TTC549 (cell line): Measurements from ENCODE around the gene RELL1.

ENCODE experiments used
- FAIRE-seq: peaks from 2 replicates; lab custom pipeline; 2012; peaks lifted over from hg19 to GRCh38; lab: Jason Lieb, UNC

Gene RELL1

DNA sequence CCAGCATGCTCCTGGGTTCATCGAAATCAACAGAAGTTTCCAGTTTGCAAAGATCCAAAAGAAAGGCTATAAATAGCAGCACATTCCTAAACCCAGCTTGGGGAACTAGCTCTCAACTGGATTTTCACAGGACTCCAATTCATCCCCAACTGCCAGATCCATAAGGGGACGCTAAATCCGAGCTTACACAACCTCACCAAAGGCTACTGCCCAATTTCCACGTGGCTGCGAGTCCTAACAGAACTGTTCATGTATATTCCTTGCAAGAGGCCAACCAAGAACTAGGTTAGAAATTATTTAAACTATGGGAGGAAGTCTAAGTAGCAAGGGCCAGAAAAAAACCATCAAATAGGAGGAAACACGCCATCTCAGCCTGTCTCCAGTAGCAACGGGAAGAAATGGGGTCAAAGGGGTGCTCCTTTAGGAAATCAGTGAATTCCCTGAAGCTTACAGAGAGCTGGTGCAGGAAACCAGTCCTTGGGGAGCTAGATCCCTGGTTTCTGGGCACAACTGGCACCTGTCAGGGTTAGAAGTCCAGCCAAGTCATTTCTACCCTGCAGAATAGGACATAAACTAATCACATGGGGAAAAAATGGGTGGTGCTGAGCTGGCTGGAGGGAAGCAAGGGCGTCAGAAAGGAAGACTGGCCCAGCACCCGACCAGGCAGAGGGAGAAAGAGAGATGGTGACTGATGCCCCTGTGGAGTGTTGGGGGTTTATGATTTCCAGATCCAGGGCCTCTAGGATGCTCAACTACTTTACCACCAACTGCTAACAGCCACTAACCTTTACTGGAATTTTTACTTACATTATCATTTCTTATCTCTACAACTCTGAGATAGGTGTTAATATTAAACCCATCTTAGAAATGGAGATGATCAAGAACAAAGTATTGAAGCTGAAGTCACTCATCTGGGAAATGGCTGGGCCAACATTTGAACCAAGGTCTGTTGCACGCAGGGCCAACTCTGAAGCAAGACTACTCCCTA is 20.5 kb downstream of the RELL1 start:
- FAIRE-seq = no peak

DNA sequence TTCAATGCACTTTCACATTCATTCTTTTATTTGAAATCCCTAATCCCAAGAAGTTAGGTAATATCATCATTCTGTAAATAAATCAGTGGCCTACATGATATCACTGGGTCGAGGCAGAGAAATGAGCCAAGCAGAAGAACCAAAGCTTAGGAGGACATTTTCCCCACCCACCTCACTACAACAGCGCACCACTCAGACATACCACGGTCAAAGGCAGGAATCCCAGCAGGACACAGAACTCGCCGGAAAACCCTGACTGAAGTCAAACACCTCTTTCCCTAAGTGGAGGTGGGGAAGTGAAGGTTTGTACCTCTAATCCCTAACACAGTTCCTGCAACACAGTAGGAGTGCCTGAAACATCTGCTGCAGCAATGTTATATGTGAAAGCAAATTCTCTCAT is 21.5 kb downstream of the RELL1 start:
- no peak for FAIRE-seq

DNA sequence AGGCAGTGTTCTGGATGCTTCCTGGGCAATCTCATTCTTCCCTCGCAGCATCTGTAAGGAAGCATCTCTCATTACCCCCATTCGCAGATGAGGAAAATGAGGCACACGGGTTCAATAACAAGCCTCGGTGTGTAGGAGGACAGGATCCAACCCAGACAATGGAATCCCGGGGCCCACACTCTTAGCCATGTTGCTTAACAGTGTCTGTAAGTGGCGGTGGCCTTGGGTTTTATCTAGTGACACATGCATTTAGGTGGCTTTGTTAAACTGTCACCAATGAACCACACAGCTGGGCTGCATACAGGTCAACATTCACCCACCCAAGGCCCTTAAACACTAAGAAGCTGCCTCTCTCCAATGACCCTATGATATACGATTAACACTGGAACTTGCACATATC is 22.6 kb downstream of the RELL1 start:
- no peak for FAIRE-seq

DNA sequence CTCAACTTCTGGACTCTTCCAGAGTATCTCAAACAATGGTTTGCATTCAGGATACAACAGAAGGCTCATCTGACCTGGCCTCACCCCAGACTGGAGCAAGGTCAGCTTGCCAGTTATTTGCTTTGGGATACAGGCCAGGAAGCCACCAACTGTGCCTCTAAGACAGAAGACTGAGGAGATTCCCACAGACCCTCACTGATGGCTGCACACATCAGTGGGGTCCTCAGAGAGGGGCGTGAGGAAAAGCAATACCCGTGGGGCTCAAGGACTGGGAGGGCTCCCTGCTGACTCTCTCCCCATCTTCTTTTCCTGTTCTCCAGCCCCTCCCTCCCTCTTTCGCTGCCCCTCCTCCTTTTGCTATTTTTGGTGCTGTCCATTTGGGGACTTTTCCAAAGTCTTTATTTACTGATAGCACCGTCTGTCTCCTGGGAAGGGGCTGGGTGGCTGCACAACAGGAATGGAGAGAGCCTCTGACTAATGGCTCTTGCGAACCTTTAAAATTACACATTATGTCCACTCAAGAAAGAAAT is 23.2 kb downstream of the RELL1 start:
- FAIRE-seq = no peak

DNA sequence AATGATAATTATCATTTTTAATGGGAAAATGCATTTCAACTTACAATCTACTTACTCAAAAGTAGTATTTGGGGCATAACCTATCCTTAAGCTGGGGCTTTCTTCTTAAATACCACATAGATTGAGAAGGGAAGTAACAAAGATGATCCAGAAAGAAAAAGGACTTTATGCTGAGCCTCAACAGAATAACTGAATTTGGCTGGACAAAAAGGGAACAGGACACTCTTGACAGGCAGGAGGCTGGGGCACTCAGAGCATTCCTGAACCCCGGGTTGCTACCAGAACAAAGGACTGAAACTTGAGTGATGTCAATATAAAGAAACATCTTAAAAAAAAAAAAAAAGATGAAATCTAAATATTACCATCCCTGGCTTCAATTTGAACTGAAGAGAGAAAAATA is 23.9 kb downstream of the RELL1 start:
- FAIRE-seq = no peak

DNA sequence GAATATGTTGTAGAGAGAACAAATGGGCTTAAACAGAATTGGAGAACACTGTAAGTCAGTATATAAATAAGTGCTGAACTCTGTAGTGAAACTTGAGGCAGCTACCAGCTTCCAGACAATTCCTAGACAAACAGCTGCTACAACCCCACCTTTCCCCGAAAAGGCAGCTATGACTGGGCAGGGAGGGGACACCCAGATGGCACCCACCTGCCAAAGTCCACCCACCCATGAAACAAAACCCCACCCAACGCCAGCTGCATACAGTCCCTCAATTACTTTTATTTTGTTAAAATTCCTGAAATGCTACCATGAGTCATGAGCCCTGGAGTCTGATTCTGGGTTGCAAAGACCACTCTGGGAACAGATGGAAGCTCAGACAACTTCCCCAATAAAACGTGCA is 24.4 kb downstream of the RELL1 start:
- no peak for FAIRE-seq

DNA sequence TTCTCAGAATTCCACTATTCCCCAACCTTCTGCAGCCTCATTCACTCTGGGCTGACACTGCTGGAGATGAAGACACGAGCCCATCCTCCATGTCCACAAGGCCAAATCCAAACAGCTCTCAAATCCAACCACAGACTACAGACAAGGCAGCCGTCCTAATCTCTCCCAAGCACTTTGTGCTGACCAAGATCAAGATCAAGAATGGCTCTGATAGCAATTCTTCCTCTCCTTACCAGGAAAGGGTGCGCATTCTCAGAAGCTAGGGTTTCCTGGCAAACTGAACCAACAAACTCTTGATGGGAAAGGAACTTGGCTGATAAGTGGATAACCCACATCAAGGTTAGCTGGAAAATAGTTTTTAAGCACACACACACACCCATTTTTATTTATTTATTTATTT is 26.5 kb downstream of the RELL1 start:
- no peak for FAIRE-seq

DNA sequence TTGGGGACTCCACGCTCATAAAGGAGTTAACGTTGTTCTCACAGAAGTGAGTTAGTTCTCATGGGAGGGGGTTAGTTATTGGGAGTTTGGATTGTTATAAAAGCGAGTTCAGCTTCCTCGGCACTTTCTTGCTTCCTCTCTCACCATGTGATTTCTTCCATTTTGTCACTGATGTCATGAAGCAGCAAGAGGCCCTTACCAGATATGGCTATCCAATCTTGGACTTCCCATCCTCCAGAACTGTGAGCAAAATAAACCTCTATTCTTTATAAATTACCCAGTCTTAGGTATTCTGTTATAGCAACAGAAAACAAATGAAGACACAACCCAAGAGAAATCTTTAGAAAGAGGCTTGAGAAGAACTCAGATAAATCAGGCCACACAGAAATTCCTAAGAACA is 29.5 kb downstream of the RELL1 start:
- no peak for FAIRE-seq

DNA sequence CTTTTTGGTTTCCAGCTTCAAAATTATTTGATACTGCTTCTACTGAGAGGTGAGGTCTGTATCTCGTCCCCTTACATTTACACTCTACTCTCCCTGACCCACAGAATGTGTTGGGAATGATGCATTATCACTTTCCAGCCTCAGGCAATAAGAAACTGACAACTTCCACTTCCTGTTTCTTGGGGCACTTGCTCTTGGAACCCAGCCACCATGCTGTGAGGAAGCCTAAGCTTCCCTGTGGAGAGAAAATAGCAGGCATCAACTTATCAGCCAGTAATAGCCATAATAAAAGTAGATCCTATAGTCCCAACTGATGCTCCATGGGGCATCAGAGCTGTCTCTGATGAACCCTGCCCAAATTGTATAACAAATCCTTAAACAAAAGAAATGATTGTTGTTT is 32.6 kb downstream of the RELL1 start:
- FAIRE-seq = no peak

DNA sequence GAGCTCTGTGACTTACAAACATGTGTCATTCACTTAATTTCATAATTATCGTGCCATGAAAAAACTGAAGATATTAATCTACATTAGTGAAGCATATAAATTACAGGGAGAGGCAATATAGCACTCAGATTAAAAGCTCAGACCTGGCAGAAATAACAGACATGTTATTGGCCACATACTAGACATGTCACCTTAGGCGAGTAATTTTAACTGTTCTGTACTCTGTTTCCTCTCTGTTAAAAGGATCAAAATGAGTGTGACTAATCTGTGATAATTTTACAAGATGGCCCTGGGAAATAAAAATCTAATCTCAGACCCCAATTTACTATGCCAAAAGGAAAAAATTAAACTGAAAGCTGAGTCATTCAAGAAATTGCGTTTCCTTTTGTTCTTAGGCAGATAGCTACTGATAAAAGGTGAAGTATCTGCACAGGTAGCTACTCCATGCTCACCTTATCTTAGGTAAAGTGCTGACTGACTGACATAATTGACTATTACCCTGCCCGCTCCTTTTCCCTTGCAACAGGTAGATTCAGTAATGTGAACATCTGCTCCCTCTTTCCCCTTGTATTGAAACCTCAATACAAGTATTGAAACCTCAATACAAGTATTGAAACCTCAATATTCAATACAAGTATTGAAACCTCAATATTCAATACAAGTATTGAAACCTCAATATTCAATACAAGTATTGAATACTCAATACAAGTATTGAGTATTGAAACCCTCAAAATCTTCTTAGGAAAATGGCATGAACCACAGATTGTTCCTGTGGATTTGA is 33.2 kb downstream of the RELL1 start:
- no peak for FAIRE-seq

DNA sequence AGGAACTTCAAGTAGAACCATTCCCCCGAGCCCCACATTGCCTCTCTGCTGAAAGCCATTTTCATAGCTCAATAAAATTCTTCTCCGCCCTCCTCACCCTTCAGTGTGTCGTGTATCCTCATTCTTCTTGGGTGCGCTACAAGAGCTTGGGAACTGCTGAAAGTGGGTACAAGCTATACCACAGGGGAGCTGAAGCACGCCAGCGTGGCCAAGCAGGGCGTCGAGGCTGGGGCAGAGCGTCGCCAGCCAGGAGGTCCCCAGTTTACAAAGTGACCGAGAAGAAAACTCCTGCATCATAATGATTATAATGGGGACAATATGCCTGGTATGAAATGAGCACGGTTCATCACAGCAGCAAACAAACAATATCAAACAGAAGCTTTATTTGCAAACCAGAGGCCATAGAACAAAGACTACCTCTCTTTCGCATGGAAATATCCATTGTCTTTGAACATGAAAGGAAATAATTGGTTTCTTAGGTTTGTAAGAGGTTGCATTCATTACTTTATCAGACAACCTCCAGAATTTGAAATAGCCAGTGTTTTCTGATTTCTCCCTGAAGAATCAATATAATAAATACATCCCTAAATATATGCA is 34.3 kb downstream of the RELL1 start:
- no peak for FAIRE-seq

DNA sequence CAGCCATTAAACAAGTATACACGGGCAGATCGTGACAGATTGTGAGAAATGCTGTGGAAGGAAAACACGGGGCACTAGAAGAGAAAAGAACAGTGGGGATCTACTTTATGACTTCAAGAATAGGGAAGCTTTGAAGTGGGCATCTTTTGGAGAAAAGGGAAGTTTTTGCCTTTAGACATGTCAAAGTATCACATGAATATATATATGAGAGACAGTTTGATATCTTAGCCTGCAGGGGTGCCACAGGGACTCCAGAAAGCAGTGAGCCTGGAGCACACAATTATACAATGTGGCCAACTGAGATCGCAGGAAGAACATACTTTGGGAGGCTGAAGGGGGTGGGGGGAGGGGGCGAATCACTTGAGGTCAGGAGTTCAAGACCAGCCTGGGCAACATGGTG is 35.7 kb downstream of the RELL1 start:
- FAIRE-seq = no peak

DNA sequence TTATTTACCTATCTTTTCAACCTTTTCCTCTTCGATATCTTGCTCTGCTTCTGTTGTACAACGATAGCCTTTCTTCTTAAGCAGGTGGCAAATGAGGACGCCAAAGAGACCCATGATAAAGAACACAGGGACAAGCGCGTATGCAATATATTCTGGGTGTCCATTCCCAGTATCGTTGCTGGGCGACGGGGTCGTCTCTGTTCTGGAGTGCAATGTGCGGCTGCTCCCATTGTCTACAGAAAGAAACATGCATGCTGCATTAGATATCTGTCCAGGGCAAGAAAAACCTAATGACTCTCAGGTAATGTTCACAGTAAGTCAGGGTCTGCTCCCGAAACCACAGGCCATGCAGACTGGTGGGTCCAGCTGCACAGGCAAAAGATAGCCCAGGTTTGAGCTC is 36.9 kb downstream of the RELL1 start:
- FAIRE-seq = no peak

DNA sequence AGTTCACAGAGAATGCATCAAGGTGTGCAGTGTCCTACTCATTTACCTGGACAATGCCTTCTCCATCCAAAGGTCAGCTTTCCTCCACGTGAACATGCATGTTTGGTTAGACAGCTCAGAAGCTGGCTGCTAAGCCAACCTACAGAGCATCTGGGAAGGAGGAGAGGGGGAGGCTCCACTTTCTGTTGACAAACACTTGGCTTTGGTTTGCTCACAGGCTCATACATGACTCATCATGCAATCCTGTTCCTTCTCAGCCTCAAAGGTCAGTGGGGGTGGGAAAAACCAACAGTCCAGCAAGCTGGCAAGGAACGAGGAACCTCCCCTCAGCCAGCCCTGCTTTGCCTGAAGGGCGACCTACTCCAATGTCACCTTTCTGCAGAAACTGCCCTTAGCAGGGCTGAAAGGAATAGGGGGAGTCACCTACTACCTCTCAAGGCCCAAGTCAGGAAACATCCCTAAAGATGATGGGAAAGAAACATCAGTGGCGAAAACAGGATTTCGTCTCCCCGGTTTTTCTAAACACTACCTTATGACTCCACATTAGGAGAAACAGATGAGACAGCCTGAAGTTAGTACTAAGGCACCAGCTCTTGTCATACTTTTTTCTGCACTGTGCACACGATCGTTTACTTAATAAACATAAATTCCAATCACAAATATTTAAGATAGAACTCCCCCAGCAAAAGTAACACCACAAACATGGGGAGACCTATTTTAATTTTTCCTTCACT is 37.9 kb downstream of the RELL1 start:
- FAIRE-seq = no peak

DNA sequence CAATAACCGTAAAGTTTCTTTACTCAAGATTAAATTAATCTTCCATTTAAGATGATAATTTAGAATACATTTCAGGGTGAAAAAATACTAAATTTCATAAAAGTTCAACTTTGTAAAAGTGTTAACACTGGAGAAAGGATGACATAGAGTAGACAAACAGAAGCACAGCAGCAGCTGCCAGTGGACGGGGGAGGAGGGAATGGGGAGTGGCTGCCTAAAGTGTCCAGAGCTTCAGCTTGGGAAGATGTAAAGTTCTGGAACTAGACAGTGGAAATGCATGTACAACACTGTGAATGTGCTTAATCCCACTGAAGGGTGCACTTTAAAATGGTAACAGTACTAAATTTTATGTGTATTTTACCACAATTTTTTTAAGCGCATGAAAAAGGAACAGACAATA is 39.9 kb downstream of the RELL1 start:
- FAIRE-seq = no peak

DNA sequence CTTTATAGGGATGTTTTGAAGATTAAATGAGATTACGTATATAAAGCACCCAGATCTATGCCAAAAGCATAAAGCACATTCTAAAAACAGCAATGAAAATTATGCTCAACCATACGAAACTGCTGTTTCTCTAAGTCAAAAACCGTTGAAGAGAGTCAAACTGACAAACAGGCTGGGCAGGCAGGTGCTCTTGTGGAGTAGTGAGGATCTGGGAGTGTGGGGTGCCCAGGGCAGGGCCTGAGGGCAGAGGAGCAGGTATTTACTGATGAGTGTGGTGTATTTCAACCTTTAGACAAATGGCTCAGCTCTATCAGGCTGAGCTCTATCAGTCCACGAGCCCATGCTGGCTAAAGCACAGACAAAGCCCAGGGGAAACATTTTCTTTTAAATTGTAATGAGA is 40.4 kb downstream of the RELL1 start:
- FAIRE-seq = no peak

DNA sequence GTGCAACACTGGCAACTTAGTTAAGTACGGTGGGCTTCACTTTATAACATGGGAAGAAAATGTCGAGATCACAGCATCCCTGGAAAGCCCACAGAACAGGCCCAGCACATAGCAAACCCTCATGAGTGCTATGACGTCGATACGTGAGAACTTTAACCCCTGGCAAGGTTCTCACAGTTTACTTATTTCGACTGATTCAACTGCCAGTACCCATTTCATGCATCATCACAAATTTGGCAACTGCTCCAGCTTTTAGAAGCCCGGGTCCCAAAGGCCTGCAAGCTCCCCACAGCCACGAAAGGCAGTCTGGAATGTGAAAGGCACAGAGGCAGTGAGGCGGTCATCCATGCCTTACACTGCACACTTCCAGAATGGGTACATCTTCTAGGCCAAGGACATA is 41.2 kb downstream of the RELL1 start:
- no peak for FAIRE-seq

DNA sequence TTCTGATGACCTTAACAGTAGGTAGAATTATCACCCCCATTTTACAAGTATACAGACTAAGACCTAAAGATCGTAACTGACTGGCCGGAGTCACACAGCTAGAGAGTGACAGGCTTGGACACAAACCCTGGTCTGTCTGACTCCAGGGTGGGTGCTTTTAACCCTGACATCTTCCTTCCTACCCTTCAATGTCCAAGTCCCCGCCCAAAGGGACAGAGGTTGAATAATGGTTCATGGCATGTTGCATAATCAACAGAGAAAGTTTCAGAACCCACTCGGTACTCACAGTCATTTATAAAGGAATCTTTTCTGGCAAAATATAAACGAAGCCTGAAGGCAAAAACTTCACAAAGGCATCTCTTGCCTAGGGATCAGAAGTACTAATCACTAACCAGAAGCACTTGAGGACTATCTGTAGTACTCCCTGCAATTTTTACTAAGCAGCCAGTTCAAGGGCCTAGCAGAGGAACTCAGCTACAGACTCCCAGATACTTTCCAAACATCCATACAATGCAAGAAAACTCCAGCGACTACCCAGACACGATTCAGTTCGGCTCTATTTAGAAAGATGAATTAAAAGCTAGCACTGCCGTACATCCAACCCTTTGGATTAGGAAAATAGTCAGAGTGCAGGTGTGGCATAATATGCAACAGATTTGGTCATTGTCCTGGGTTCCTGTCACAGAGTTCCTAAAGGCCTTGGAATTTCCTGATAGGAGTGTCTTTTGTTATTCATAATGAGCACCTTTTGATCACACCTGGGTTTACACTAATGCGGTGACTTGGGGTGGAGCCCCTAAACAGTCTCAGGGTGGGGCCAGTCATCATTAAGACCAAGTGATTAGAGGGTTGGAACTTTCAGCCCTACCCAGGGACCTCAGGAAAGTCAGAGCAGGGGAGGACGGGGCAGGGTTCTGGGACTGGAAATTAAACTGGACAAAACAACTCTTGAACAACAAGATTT is 44.0 kb downstream of the RELL1 start:
- FAIRE-seq = no peak

DNA sequence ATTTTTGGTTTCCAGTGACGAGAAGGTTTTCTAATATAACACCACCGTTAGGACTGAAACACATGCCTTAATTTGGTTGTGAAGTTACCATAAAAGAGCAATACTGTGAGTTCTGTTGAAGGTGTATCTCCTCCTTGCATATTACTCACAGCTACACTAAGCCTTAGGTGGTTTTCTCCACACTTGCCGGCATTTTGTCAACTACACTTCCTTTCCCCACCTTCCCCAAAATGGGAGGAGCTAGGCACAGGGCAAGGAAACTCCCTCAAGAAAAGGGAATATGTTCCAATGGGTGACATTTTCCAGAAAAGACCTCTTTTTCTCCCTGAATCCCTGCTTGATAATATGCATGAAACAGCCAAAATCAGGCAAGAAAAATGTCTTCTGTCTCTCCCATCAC is 44.8 kb downstream of the RELL1 start:
- no peak for FAIRE-seq

DNA sequence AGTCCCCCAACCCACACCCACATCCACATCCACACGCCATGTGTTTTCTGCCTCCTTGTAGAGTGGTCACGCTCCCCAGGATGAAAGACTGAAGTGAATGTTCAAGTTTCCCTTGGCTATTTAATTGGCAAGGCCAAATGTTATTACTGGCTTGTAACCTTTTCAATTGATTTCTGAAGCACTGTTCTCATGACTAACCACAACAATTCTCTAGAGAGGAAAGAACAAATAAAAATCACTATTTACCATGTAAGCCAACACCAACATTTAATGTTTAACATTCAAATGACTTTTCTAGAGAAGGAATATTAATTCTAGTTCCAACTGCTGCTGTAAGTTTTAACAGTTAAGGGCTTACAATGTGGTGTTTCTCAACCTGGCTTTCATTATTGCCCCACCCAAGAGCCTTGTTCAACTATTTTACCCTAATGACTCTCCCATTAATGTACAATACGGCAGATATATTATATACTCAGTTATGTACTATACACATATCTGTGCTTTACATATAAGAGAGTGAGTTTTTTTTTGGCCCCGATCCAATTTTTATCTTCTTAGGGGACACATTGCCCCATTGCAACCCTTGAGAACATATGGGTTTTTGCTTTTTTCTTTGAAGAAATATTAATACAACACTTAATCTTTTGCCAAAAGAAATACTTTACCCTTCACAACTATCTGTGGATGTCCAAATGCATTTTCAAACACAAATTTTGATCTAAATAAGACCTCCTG is 46.5 kb downstream of the RELL1 start:
- FAIRE-seq = no peak
